HG03354 (cell line): ENCODE data around the gene ADAMTS17.
A peak's percentile ranks its signal among the peaks of the same experiment; 100 is the strongest.

Experiments
- ATAC-seq: cut with Tn5 transposase; IDR thresholded peaks from one replicate; pipeline ENCODE4 v1.9.1; 2021; ENCODE audit warnings: mild to moderate bottlenecking; ENCODE audit not compliant: unreplicated experiment, poor library complexity, severe bottlenecking

ADAMTS17 gene

DNA sequence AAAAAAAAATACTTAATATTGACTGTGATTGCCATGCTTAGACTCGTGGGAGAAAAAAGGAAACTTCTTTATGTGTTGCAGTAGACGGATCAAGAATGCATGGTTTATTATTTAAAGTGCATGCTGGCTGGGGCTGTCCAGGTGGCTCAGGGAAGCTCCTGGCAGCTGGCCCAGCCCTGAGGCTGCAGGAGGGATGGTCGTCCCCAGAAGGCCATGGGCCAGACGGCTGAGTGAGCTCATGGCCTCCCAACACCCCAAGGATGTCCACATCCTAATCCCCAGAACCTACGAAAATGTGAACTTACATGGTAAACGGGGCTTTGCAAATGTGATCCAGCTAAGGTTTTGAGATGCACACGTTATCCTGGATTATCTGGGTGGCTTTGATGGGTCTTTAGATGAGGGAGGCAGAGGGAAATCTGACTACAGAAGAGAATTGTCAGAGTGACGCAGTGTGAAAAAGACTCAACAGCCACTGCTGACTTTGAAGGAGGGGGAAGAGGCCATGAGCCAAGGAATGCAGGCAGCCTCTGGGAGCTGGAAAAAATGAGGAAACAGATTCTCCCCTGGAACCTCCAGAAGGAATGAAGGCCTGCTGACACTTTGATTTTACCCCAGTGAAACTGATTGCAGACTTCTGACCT is 29.8 kb downstream of the ADAMTS17 start:
- no peak for ATAC-seq

DNA sequence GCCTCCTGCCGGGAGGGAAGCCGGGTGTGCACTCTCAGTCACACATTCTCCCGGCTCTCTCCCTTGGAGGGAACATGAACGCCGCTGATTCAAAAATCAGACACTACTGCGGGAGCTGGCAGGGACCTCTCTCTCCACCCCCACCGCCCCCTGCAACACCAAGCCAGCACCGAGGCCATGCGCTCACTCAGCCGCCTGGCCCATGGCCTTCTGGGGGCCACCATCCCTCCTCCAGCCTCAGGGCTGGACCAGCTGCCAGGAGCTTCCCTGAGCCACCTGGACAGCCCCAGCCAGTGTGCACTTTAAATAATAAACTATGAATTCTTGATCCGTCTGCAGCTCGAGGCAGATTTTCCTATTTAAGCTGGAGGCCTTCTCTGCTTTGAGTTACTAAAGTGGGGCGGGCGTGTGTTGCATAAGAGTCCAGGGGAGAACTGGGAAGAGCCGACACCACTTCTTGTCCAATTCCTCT is 30.6 kb downstream of the ADAMTS17 start:
- ATAC-seq: no peak

DNA sequence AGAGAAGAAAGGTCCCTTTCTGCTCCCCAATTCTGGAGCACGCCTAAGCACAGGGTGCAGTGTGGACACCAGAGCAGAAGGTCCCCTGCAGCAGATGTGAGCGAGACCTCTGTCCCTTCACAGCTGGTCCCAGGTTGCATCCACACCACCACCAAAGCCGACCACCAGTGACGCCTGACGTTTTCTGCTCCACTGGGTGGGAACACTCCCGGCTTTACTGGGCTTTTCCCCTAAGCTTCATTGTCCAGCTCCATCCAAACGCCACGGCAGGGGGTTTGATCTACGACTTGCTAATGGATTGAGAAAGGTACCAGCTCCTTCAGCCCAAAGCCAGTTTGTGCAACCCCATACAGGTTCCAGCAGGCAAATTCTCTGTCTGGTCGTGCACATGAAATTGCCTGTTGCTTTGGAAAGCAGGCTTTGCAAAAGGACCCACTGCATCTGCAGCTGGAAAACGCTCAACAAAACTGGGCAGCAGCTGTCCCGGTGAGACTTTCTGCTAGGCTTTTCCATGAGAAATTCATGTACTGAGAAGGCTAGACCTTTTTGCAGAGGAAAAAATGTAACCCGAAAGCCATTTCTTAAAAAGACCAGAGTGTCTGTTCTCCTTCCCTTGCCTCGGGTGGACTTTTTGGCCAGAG is 31.1 kb downstream of the ADAMTS17 start:
- ATAC-seq: no peak

DNA sequence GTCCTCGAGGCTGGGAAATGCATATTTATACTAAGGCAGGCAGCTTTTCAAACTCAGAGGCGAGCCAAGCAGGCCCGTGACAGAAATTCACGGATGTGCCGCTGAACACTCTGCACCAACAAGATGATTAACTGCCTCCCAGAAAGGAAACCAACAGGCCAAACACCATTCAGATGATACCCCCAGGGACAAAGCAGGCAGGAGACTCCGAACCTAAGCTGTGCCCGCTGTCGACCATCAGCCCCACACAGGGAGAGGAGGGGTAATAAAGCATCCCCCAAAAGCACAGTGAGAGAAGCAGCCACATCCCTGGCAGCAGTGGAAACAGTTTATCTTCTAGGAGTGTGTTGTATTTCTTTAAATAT is 31.8 kb downstream of the ADAMTS17 start:
- no peak for ATAC-seq

DNA sequence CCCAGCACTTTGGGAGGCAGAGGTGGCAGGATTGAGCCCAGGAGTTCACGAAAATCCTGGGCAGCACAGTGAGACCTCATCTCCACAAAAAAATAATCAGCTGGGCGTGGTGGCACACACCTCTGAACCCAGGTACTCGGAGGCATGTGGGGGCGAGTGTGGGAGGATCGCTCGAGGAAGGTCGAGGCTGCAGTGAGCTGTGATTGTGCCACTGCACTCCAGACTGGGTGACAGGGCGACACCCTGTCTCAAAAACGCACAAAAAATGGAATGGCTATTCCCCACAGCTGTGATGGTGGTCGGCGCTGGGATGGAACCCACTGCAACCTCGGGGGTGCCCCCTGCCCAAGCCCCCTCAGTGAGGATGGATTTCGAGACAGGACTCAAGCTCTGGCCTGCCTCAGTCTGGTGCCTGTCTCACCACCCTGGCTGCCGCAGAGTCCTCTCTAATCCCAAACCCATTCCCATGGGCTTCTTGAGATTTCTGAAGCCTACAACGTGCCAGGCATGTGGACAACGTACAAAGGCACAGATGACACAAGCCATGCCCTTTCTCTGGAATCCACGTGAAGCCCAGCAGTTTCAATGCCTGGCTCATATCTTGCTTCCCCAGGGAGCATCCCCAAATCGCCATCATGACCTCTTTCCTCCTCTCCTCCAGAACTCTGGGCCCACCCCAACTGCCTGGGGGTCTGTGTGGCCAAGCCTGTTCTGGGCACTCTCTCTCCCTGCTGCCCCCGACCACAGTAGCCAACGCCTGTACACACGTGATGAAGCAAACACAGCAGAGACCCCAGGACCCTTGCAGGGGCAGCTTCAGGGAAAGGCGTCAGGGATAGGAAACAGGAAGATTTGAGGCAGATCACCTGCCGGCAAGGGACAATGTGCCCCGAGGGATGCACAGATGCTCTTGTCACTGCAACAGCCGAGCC is 32.4 kb downstream of the ADAMTS17 start:
- ATAC-seq: no peak

DNA sequence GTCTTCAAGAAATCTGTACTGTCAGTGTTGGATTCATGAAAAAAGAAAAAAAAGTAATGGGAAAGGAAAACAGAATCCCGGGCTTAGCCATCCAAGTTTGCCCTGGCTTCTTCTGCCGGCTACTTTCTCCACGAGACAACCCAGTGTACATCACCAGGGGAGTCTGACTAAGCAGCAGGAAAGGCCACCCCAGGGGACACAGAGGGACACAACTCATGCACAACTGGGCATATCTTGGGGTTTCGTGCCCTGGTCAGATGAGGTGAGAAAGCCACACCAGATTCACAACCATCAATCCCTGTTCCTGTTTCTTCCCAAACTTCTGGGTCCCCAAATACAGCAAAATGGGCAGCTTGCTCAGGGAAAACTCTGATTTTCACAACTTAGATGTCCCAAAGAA is 33.2 kb downstream of the ADAMTS17 start:
- no peak for ATAC-seq

DNA sequence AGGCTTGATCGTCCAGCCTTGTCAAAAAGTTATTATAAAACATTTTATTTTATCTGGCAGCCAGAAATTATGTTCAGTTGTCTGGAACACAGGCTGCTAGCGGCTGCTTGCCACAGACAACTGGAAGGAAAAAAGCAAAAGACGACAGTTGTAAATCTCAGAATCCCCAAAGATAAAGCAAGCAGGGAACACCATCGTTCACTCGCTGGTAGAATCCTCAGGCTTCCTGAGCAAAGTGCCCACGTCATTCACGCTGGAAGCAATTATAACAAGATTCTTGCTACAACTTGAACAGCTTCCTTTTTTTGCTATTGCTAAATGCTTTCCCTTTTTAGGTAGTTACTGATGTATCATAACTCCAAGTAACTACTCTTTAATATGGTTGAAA is 33.6 kb downstream of the ADAMTS17 start:
- no peak for ATAC-seq

DNA sequence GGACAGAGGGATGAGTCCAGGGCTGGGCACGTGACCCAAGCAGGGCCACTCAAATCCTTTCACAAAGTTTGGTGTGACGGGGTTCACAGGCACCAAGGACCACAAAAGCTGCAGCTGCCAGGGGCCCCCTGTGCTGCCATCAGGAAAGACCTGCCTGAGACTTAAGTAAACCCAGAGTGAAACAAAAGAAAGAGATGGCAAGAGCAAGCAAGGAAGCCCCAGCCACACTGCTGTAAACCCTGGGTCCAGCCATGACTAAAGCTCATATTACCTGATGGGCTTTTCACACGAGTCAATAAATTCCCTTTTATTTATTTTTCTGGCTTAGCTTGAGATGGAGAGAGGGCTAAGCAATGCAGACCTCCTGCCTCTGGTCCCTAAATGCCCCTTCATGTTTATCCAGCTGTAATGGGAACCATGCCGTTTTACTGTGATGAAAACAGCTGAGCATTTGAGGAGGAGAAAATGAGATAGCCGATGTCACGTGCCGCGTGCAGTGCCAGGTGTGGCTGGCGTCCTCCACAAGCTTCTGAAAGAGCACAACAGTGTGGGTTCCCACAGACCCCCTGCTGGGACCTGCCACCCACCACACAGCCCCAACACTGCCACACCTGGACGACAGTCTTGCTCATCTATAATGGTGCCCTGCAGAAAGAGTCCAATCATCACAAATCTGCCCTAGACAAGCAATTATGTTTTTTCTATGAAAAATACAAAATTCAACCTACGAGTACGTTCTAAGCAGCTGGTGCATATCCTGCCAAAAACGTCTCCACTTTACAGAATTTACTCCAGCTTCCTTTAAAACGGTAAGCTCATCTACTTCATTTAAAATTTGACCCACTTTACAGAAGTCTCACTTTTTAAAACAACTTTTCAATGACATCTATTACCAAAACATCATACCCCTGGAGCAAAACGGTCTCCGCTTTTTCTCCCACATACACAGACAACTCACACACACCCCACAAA is 34.2 kb downstream of the ADAMTS17 start:
- ATAC-seq: no peak

DNA sequence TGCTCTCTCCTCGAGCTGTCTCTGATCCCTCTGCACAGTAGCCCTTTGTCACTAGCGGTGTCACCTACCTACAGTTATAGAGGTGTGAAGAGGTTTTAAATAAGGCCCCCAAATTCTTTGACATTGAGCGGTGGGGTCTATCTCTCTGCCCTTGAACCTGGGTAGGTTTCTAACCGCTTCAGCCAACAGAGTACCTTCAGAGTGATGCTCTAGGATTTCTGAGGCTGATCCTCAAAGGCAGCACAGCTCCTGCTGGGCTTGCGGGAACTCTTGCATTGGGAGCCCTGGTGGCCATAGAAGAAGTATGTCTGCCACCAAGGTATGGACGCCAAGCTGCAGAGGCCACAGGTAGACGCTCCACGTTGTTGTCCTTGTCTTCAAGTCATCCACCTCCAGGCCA is 35.7 kb downstream of the ADAMTS17 start:
- ATAC-seq: no peak

DNA sequence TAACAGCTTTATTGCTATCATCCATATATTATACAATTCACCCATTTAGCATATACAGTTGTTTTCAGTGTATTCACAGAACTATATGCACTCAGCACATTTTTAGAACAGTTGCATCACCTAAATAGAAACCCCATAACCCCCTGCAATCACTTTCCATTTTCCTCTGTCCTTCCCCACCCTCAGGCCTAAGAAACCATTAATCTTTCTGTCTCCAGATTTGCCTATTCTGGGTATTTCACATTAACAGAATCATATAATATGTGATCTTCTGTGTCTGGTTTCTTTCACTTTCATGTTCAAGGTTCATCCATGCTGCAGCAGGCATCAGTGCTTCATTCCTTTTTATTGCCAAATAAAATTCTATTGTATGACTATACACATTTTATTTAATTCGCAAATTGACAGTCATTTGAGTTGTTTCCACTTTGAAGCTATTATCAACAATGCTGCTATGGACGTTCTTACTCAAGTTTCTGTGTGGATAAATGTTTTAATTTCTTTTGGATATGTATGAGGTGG is 39.8 kb downstream of the ADAMTS17 start:
- peak; percentile 71 for ATAC-seq

DNA sequence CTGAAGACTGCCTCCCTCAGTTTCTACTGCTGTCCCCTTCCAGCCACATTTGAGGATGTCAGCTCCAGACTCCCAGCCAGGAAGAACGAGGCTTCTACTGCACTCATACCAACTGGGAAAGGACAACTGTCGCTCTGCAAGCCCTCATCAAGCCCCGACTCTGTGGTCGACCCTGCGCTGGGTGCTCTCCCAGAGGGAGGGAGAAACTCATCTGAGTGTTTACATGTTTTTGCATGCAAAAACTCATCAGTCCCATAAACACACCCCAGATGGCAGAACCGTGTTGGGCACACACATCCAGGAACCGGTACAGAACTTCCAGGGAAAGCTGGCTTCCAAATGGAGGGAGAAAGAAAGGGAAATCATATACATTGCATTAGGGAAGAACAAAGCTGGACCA is 43.5 kb downstream of the ADAMTS17 start:
- no peak for ATAC-seq

DNA sequence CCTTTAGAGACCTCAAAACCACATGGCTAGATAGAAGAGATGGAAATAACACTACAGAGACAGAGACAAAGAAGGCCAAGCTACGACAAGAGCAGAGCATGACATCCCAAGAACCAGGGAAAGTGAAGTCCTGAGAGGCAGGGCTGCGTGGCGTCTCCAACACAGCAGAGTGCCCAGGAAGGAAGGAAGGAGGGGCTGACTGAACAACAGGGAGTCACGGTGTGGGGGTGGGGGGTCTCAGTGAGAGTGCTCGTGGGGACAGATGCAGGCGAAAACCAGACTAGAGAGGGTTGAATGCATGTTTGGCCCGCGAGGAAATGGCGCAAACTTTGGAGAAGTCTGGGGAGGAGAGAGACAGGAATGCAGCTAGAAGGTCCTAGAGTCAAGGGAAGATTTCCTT is 44.0 kb downstream of the ADAMTS17 start:
- ATAC-seq: no peak

DNA sequence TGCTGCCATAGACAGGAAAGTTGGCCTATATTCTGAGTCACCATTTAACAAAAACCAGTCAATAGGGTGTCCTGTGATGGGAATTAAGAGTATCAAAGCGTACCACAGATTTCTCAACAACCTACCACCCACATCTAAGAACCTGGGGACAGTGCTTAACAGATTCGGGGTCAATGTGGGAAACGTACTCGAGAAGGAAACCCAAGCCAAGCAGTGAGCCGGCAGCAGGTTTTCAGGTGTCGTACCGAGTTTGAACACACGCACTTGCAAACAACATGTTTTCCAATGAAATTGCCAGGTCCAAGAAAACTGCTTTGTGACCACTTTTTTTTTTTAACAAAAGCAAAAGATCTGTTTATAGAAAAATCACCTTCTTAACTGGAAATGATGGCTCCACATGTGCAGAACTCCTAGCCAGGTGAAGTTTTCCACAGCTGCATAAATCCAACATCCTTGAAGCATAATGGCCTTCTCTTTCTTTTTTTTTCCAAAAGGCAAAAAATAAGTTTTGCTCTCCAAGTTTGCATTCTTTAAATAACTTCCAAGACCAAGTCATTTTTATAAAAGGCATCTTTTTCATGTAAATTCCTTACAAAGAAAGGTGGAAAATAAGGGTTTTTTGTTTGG is 45.7 kb downstream of the ADAMTS17 start:
- ATAC-seq: no peak

DNA sequence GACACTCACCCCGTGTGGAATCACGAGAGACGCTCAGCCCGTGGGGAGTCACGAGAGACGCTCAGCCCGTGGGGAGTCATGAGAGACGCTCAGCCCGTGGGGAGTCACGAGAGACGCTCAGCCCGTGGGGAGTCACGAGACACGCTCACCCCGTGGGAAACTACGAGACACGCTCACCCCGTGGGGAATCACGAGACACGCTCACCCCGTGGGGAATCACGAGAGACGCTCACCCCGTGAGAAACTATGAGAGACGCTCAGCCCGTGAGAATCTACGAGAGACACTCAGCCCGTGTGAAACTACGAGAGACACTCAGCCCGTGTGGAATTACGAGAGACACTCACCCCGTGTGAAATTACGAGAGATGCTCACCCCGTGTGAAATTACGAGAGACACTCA is 49.8 kb downstream of the ADAMTS17 start:
- ATAC-seq: no peak

DNA sequence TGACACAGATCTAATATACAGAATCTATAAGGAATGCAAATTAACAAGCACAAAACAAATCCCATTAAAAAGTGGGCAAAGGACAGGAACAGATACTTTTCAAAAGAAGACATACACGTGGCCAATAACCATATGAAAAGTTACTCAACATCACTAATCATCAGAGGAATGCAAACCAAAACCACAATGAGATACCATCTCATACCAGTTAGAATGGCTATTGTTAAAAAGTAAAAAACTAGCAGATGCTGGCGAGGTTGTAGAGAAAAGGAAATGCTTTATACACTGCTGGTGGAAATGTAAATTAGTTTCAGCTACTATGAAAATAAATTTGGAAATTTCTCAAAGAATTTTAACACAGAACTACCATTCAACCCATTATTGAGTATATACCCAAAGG is 50.7 kb downstream of the ADAMTS17 start:
- ATAC-seq: no peak

DNA sequence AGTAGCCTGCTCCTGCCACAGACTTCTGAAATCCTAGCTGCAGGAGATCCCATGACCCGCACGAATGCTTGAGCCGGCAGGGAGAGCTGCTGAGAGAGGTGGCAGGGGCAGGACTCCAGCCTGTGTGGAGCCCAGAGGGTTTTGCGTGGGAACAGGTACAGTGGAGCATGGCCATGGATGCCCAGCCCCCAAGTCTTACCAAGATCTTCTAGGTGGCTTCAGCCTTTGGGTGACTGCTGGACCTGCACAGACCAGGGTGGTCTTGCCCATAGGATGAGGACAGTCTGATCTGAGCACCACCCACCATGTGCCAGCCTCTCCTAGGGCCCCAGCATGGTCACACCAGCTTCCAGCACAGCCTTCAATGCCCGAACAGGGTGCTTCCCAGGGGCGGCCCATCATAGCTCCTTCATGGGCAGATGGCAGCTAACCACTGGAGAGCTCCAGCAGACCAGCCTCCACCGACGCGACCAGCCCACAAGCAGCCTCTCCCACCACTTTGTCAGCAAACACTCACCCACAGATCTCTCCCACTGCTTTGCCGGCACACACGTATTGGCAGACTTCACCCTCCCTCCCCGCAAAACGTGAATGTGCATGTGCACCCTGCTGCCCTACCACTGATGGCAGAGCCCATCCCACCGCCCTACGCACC is 56.0 kb downstream of the ADAMTS17 start:
- no peak for ATAC-seq

DNA sequence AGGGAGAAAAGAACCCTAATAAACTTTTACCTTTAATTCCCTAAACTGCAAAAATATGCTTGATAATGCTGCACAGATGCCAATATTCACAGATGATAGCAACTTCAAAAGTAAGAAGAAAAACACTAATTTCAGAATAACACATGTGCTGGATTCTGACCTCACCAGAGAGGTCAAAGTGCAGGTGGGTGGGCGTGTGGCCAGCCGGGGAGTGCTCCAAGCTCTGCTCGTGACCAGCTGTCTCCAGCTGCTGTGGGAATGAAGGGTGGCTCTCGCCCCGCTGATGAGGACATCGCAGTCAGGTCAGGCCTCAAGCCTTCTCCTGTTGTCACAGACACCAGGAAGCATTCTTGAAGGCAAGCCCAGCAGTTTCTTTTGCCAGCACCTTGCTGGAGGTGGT is 57.1 kb downstream of the ADAMTS17 start:
- no peak for ATAC-seq

DNA sequence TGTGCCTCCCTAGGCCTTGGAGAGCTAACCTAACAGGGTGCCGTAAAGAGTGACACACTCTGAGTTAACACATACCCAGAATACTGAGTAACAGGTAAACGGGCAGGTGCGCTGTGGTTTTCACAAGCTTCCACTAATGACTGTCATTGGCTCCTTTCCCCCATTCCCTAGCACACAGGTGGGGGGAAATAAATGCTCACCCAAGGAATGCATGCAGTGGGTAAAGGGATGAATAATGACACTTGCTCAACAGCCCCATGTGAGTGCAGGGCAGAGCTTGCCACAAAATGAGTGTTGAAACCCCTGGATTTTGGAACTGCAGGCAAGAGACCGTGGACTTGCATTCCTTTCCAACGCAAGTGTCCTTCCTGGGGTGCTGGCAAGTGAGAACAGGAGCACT is 57.6 kb downstream of the ADAMTS17 start:
- ATAC-seq: no peak
